HG03097 (cell line): ENCODE data around the gene MKNK2.
"Not testable (repeated sequence)": the region's sequence is repeated elsewhere in the genome, so short reads cannot be mapped to it uniquely, and the experiment has no call there.

ENCODE experiments used
- ATAC-seq: cut with Tn5 transposase; IDR thresholded peaks from one replicate; pipeline ENCODE4 v1.9.1; 2021; ENCODE audit not compliant: unreplicated experiment, low FRiP score

Gene MKNK2

GRCh38 chr19:1997353-1998233 lies 53.5 kb downstream of the MKNK2 start:
- no peak for ATAC-seq

GRCh38 chr19:1992759-1993260 lies 58.2 kb downstream of the MKNK2 start:
- ATAC-seq: no peak

- ATAC-seq: no peak
Observed at GRCh38 chr19:1991018-1991913, 59.8 kb downstream of the MKNK2 start.

- no peak for ATAC-seq
Observed at GRCh38 chr19:1990230-1991017, 60.6 kb downstream of the MKNK2 start.

GRCh38 chr19:1989513-1990229 lies 61.4 kb downstream of the MKNK2 start:
- no peak for ATAC-seq

GRCh38 chr19:1988464-1988863 lies 62.6 kb downstream of the MKNK2 start:
- ATAC-seq: not testable (repeated sequence)
